Right ventricle myocardium superior (tissue), 1 donor: ENCODE measurements around the gene MTCH1. TPM values are rescaled to one million over a fixed set of nuclear protein-coding genes. Genes with fewer than 3 reads are reported as not detected.

Experiments
- total RNA-seq: library from RNA; stranded (reverse); fragmentation: NEBNext Ultra II Directional; extraction: Animal tissue kit (Norgen Biotek cat#: 25700); gene quantifications from one replicate; pipeline ENCODE4 v1.2.1, GENCODE V29; 2021
- donor health status: DM: no; HTN: yes; CAD: no; lungs with severe emphysema.

The MTCH1 gene
- total RNA-seq, 1 donor from 2014 or later, result 205 TPM

Other genes starting within 250 kb of the MTCH1 start
- gene CPNE5, start 146.8 kb downstream of the MTCH1 start, total RNA-seq, result 10.0 TPM
- gene PPIL1, start 111.4 kb downstream of the MTCH1 start, total RNA-seq, result 65.2 TPM
- 73.2 TPM for gene C6orf89, start 100.2 kb downstream of the MTCH1 start, total RNA-seq
- gene PI16, start 31.5 kb downstream of the MTCH1 start, total RNA-seq, result 27.8 TPM
- gene FGD2, start 19.5 kb upstream of the MTCH1 start, total RNA-seq, result 5.7 TPM
- gene PIM1, start 184.0 kb upstream of the MTCH1 start, total RNA-seq, result 28.3 TPM